ENCODE results near the gene NFIB. TPM values are rescaled to one million over a fixed set of nuclear protein-coding genes. Genes with fewer than 3 reads are reported as not detected.

Gene NFIB
- total RNA-seq, 1 donor: 12.1 TPM

DNA sequence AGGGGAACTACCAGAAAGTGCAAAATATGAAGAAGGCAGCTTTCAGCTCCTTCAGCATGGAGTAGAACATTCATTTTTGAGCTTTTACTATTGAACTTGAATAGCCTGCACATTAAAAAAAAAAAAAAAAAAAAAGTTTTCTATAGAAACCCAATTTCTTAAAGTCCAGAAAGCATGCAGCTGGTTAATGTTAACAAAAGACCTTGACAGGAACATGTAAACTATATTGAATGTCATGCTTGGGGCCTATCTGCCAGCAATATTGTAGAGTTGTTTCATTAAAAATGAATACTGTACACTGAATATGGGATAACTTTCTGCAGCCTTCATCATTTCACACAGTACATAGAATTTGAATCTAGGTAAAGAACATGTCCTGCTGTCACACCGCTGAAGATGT is 230.6 kb downstream of the NFIB start:
- no peak for DNase-seq (ENCODE audit: low read depth)
- TF ChIP-seq CTCF (IDR thresholded peaks at IDR 0.05; ENCODE audit: insufficient read depth, low read depth, low read length): no peak
- no peak overlapping the region for H3K4me3 ChIP-seq (ENCODE audit: low read depth, low read length)

DNA sequence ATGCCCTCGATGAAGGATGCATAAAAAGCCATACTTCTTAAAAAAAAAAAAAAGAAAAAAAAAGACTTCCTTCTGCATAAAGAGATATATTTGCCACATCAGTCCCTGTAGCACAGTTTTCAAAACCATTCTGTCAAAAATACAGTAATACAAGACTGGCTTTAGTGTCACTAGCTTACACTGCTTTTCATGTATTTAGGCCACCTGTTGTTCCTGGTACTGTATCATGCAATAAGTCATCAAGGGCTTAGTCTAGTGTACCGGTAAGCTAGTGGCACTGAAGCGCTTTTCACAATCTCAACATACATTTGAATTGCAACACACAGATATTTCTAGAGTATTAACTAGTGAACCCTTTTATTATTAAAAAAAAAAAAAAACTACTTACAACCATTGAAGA is 231.2 kb downstream of the NFIB start:
- TF ChIP-seq CTCF (IDR thresholded peaks at IDR 0.05; ENCODE audit: insufficient read depth, low read depth, low read length): no peak
- no peak overlapping the region for H3K4me3 ChIP-seq (ENCODE audit: low read depth, low read length)
- DNase-seq (ENCODE audit: low read depth): no peak

GRCh38 chr9:14081745-14082144 is 232.2 kb downstream of the NFIB start:
- TF ChIP-seq CTCF (IDR thresholded peaks at IDR 0.05; ENCODE audit: insufficient read depth, low read depth, low read length): no peak
- H3K4me3 ChIP-seq (ENCODE audit: low read depth, low read length): no peak overlapping the region
- peak; percentile 5 for DNase-seq (ENCODE audit: low read depth)

GRCh38 chr9:14080959-14081542 is 232.9 kb downstream of the NFIB start:
- H3K4me3 ChIP-seq (ENCODE audit: low read depth, low read length): no peak overlapping the region
- no peak for TF ChIP-seq CTCF (IDR thresholded peaks at IDR 0.05; ENCODE audit: insufficient read depth, low read depth, low read length)
- DNase-seq (ENCODE audit: low read depth): no peak

GRCh38 chr9:14079440-14079839 is 234.5 kb downstream of the NFIB start:
- no peak overlapping the region for H3K4me3 ChIP-seq (ENCODE audit: low read depth, low read length)
- no peak for DNase-seq (ENCODE audit: low read depth)
- no peak for TF ChIP-seq CTCF (IDR thresholded peaks at IDR 0.05; ENCODE audit: insufficient read depth, low read depth, low read length)

GRCh38 chr9:14077672-14078071 is 236.3 kb downstream of the NFIB start:
- no peak overlapping the region for H3K4me3 ChIP-seq (ENCODE audit: low read depth, low read length)
- TF ChIP-seq CTCF (IDR thresholded peaks at IDR 0.05; ENCODE audit: insufficient read depth, low read depth, low read length): no peak
- DNase-seq (ENCODE audit: low read depth): no peak

DNA sequence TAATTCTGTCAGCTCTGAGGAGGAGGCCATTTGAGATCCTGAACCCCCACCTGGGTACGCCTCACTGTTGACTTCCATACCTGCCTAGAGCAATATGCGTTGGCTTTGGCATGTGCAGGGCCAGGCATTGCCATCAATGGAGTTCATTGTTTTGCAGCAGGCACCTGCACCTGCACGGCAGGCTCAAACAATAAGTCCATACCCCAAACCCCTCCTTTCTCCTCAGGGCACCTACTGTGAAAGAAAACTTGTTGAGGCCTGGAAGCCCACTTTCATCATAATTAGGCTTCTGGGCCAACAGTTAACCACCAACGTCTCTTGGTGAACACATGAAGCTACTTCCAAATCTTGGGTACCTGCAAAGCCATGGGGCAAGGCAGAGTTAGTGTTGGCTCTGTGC is 238.7 kb downstream of the NFIB start:
- H3K4me3 ChIP-seq (ENCODE audit: low read depth, low read length): no peak overlapping the region
- DNase-seq (ENCODE audit: low read depth): no peak
- TF ChIP-seq CTCF (IDR thresholded peaks at IDR 0.05; ENCODE audit: insufficient read depth, low read depth, low read length): no peak
